GM21528 (cell line): ENCODE data around the gene LSM14A.
A peak's percentile ranks its signal among the peaks of the same experiment; 100 is the strongest.
"Not testable (repeated sequence)": the region's sequence is repeated elsewhere in the genome, so short reads cannot be mapped to it uniquely, and the experiment has no call there.

Source experiments
- ATAC-seq: cut with Tn5 transposase; IDR thresholded peaks from one replicate; pipeline ENCODE4 v1.9.1; 2021; ENCODE audit warnings: mild to moderate bottlenecking, moderate library complexity; ENCODE audit not compliant: unreplicated experiment, low FRiP score

LSM14A gene

GRCh38 chr19:34189199-34189916 is 17.1 kb downstream of the LSM14A start:
- no peak for ATAC-seq

- no peak for ATAC-seq
Observed at GRCh38 chr19:34189917-34190425, 17.7 kb downstream of the LSM14A start.

- no peak for ATAC-seq
Observed at GRCh38 chr19:34191355-34191962, 19.2 kb downstream of the LSM14A start.

- ATAC-seq, result no peak
Observed at GRCh38 chr19:34193439-34193838, 21.1 kb downstream of the LSM14A start.

GRCh38 chr19:34193876-34194275 is 21.6 kb downstream of the LSM14A start:
- no peak for ATAC-seq

GRCh38 chr19:34201133-34201532 is 28.8 kb downstream of the LSM14A start:
- no peak for ATAC-seq

- not testable (repeated sequence) for ATAC-seq
Observed at GRCh38 chr19:34205324-34205723, 33.0 kb downstream of the LSM14A start.

- ATAC-seq, result no peak
Observed at GRCh38 chr19:34208291-34208884, 36.1 kb downstream of the LSM14A start.

GRCh38 chr19:34209726-34210125 is 37.4 kb downstream of the LSM14A start:
- no peak for ATAC-seq

- no peak for ATAC-seq
Observed at GRCh38 chr19:34213283-34213682, 41.0 kb downstream of the LSM14A start.

- ATAC-seq, result no peak
Observed at GRCh38 chr19:34214040-34214439, 41.7 kb downstream of the LSM14A start.

- ATAC-seq, result no peak
Observed at GRCh38 chr19:34215006-34215665, 42.8 kb downstream of the LSM14A start.

- ATAC-seq, result no peak
Observed at GRCh38 chr19:34215666-34216038, 43.3 kb downstream of the LSM14A start.

GRCh38 chr19:34216745-34217219 is 44.5 kb downstream of the LSM14A start:
- ATAC-seq, result not testable (repeated sequence)

GRCh38 chr19:34217952-34218817 is 45.9 kb downstream of the LSM14A start:
- peak; percentile 55 for ATAC-seq

- ATAC-seq, result no peak
Observed at GRCh38 chr19:34218818-34219164, 46.5 kb downstream of the LSM14A start.

- no peak for ATAC-seq
Observed at GRCh38 chr19:34220472-34221063, 48.3 kb downstream of the LSM14A start.

- no peak for ATAC-seq
Observed at GRCh38 chr19:34222386-34222785, 50.1 kb downstream of the LSM14A start.

- no peak for ATAC-seq
Observed at GRCh38 chr19:34224996-34225658, 52.8 kb downstream of the LSM14A start.
